H1 (cell line): ENCODE measurements around the gene HCK. TPM values are rescaled to one million over a fixed set of nuclear protein-coding genes. Genes with fewer than 3 reads are reported as not detected.

Experiments
- CTCF ChIA-PET: fragments of 300-600 bp; sonication (Branson Sonifier 250); formaldehyde crosslinking; loops from one replicate; lab custom pipeline; 2021; ENCODE audit not compliant: partially characterized antibody; lab: Charles Lee
- POLR2A ChIA-PET: fragments of 300-600 bp; sonication (Branson Sonifier 250); formaldehyde crosslinking; loops from one replicate; lab custom pipeline; 2021; ENCODE audit warnings: inconsistent platforms; ENCODE audit not compliant: partially characterized antibody; lab: Charles Lee
- DNase-seq, 2 experiments: peaks; one replicate each; pipeline versions ENCODE4 v3.0.0 to v3.0.0-alpha.2; 2010 to 2022; ENCODE audit warnings: low spot score in 2 of 2, low read depth in 1 of 2, mixed read lengths in 1 of 2
- FAIRE-seq: peaks from 2 replicates; lab custom pipeline; 2011; peaks lifted over from hg19 to GRCh38; lab: Jason Lieb, UNC
- H2AFZ ChIP-seq: 2 replicates; pipeline ENCODE4 v1.8.1; 2012; ENCODE audit warnings: low read length, inconsistent platforms
- H2AK5ac ChIP-seq: 2 replicates; pipeline ENCODE4 v1.6.1; 2013; ENCODE audit warnings: low read depth, low read length
- H2BK120ac ChIP-seq: replicated peaks from 2 replicates; pipeline ENCODE3; 2013; ENCODE audit warnings: low read depth, low read length, inconsistent platforms
- H2BK12ac ChIP-seq: 2 replicates; pipeline ENCODE4 v1.6.1; 2013; ENCODE audit warnings: low read depth, low read length
- H2BK15ac ChIP-seq: 2 replicates; pipeline ENCODE4 v1.6.1; 2013; ENCODE audit warnings: low read length
- H2BK20ac ChIP-seq: 2 replicates; pipeline ENCODE4 v1.6.1; 2013; ENCODE audit warnings: low read length
- H2BK5ac ChIP-seq: 2 replicates; pipeline ENCODE4 v1.6.1; 2013; ENCODE audit warnings: low read depth, low read length
- H3K14ac ChIP-seq: 2 replicates; pipeline ENCODE4 v1.6.1; 2013; ENCODE audit warnings: inconsistent platforms; ENCODE audit not compliant: insufficient read length
- H3K18ac ChIP-seq: 2 replicates; pipeline ENCODE4 v1.6.1; 2013; ENCODE audit warnings: low read length; ENCODE audit errors: extremely low read depth
- H3K23ac ChIP-seq: 2 replicates; pipeline ENCODE4 v1.6.1; 2013; ENCODE audit warnings: inconsistent platforms; ENCODE audit not compliant: insufficient read length
- H3K23me2 ChIP-seq: 2 replicates; pipeline ENCODE4 v1.6.1; 2013; ENCODE audit warnings: low read depth, low read length
- H3K27ac ChIP-seq: 2 replicates; pipeline ENCODE4 v1.6.1; 2011; ENCODE audit warnings: low read depth, low read length, inconsistent platforms
- H3K27me3 ChIP-seq, 4 experiments: replicated peaks in 1 of 4; 1 replicate in 1 of 4; 2 replicates in 3 of 4; pipeline versions ENCODE4 v1.6.1 to v1.8.1; 2011 to 2013; ENCODE audit warnings: low read length in 3 of 4, mild to moderate bottlenecking in 3 of 4, inconsistent platforms in 2 of 4, mixed read lengths in 2 of 4, moderate library complexity in 1 of 4; ENCODE audit not compliant: control insufficient read depth in 3 of 4, insufficient read depth in 3 of 4; ENCODE audit errors: extremely low read depth in 1 of 4
- H3K36me3 ChIP-seq, 4 experiments: 2 replicates each; pipeline versions ENCODE4 v1.6.1 to v1.8.1; 2011 to 2013; ENCODE audit warnings: mild to moderate bottlenecking in 4 of 4, low read length in 3 of 4, moderate library complexity in 2 of 4, control low read depth in 1 of 4, inconsistent platforms in 1 of 4; ENCODE audit not compliant: insufficient read depth in 4 of 4, control insufficient read depth in 2 of 4
- H3K4ac ChIP-seq: replicated peaks from 2 replicates; pipeline ENCODE3; 2013; ENCODE audit warnings: low read length, low read depth, mixed read lengths, inconsistent platforms; ENCODE audit not compliant: insufficient read length
- H3K4me1 ChIP-seq, 4 experiments: replicated peaks in 1 of 4; 1 replicate in 1 of 4; 2 replicates in 3 of 4; pipeline versions ENCODE4 v1.6.1 to v1.8.1; 2011 to 2013; ENCODE audit warnings: low read length in 3 of 4, inconsistent platforms in 2 of 4, mixed read lengths in 1 of 4; ENCODE audit not compliant: insufficient read depth in 4 of 4, control insufficient read depth in 3 of 4
- H3K4me2 ChIP-seq, 2 experiments: 2 replicates each; pipeline versions ENCODE4 v1.6.1 to v1.8.1; 2011 to 2013; ENCODE audit warnings: low read depth in 2 of 2, low read length in 2 of 2, control low read depth in 1 of 2, inconsistent platforms in 1 of 2, mild to moderate bottlenecking in 1 of 2; ENCODE audit not compliant: insufficient read depth in 1 of 2
- H3K4me3 ChIP-seq, 4 experiments: fragments of 200-600, 300-600 bp in 1 of 4; sonication (generic), shearing (Covaris generic), sonication (Bioruptor Twin) in 1 of 4; 2 replicates each; pipeline versions ENCODE4 v1.5.1 to v1.8.1; 2011 to 2016; ENCODE audit warnings: low read length in 4 of 4, low read depth in 3 of 4, control low read depth in 2 of 4, inconsistent platforms in 2 of 4, mild to moderate bottlenecking in 2 of 4, mixed read lengths in 1 of 4, moderate library complexity in 1 of 4; ENCODE audit not compliant: insufficient read depth in 2 of 4; ENCODE audit errors: extremely low read depth in 1 of 4
- H3K56ac ChIP-seq: replicated peaks from 2 replicates; pipeline ENCODE3; 2013; ENCODE audit warnings: low read depth, mild to moderate bottlenecking, mixed read lengths, low read length, inconsistent platforms; ENCODE audit not compliant: insufficient read length
- H3K79me1 ChIP-seq: 2 replicates; pipeline ENCODE4 v1.6.1; 2013; ENCODE audit warnings: low read depth, low read length, control low read depth
- H3K79me2 ChIP-seq, 2 experiments: 2 replicates each; pipeline versions ENCODE4 v1.6.1 to v1.8.1; 2012 to 2013; ENCODE audit warnings: low read length in 2 of 2, mild to moderate bottlenecking in 2 of 2, inconsistent platforms in 1 of 2; ENCODE audit not compliant: insufficient read depth in 2 of 2, control insufficient read depth in 1 of 2
- H3K9ac ChIP-seq, 4 experiments: replicated peaks in 1 of 4; 1 replicate in 1 of 4; 2 replicates in 3 of 4; pipeline versions ENCODE4 v1.6.1 to v1.8.1; 2011 to 2013; ENCODE audit warnings: low read depth in 3 of 4, low read length in 3 of 4, control low read depth in 2 of 4, mild to moderate bottlenecking in 2 of 4, moderate library complexity in 2 of 4, inconsistent platforms in 1 of 4; ENCODE audit errors: extremely low read depth in 1 of 4
- H3K9me3 ChIP-seq, 2 experiments: 2 replicates each; pipeline versions ENCODE4 v1.6.1 to v1.8.1; 2012 to 2013; ENCODE audit warnings: mild to moderate bottlenecking in 2 of 2, moderate library complexity in 2 of 2, control low read depth in 1 of 2, inconsistent platforms in 1 of 2, low read depth in 1 of 2, low read length in 1 of 2, mixed read lengths in 1 of 2; ENCODE audit not compliant: insufficient read depth in 2 of 2
- H4K20me1 ChIP-seq, 2 experiments: replicated peaks in 1 of 2; 2 replicates each; pipeline versions ENCODE3 to v1.8.1; 2011 to 2013; ENCODE audit warnings: inconsistent platforms in 2 of 2, low read length in 2 of 2, mild to moderate bottlenecking in 1 of 2; ENCODE audit not compliant: insufficient read depth in 2 of 2, control insufficient read depth in 1 of 2
- H4K5ac ChIP-seq: 2 replicates; pipeline ENCODE4 v1.6.1; 2013; ENCODE audit warnings: low read length, low read depth, mixed read lengths, inconsistent platforms; ENCODE audit not compliant: insufficient read length
- H4K8ac ChIP-seq: 2 replicates; pipeline ENCODE4 v1.8.0; 2013; ENCODE audit warnings: mild to moderate bottlenecking, moderate library complexity, low read length, inconsistent platforms; ENCODE audit not compliant: insufficient read depth; ENCODE audit errors: extremely low read depth
- H4K91ac ChIP-seq: replicated peaks from 2 replicates; pipeline ENCODE3; 2013; ENCODE audit warnings: low read length, mixed read lengths, inconsistent platforms; ENCODE audit not compliant: insufficient read length
- CEBPB ChIP-seq: IDR thresholded peaks from 2 replicates; pipeline ENCODE4 v1.6.1; 2012; ENCODE audit warnings: low read depth, low read length
- CHD2 ChIP-seq: IDR thresholded peaks from 2 replicates; pipeline ENCODE4 v1.6.1; 2012; ENCODE audit warnings: low read length, improper control_type of control experiment
- E2F6 ChIP-seq: IDR thresholded peaks from 2 replicates; pipeline ENCODE4 v1.6.1; 2012; ENCODE audit warnings: inconsistent platforms
- GTF2F1 ChIP-seq: IDR thresholded peaks from 2 replicates; pipeline ENCODE4 v1.6.1; 2012; ENCODE audit warnings: low read depth, low read length, improper control_type of control experiment, borderline replicate concordance
- POU5F1 ChIP-seq: IDR thresholded peaks from 2 replicates; pipeline ENCODE4 v1.6.1; 2011; ENCODE audit warnings: low read depth, mild to moderate bottlenecking, low read length, moderate library complexity
- RFX5 ChIP-seq: IDR thresholded peaks from 2 replicates; pipeline ENCODE4 v1.6.1; 2011; ENCODE audit warnings: low read depth, low read length, improper control_type of control experiment, borderline replicate concordance
- TAF7 ChIP-seq: optimal IDR thresholded peaks from 2 replicates; pipeline ENCODE3; 2011; ENCODE audit warnings: low read depth, mild to moderate bottlenecking, inconsistent platforms, low read length, moderate library complexity, borderline replicate concordance
- ZNF274 ChIP-seq: IDR thresholded peaks from 2 replicates; pipeline ENCODE4 v1.7.0; 2012; ENCODE audit warnings: low read length, borderline replicate concordance; ENCODE audit errors: extremely low read depth
- WGBS, 2 experiments: shearing (Covaris generic) in 1 of 2; methylation state at CpG; one replicate each; pipeline versions ENCODE4 v1.1.6 to v1.1.7; 2013 to 2015; ENCODE audit warnings: low lambda C conversion rate in 2 of 2, mixed read lengths in 2 of 2, inconsistent platforms in 1 of 2, low coverage in 1 of 2, missing lambda C conversion rate in 1 of 2; ENCODE audit not compliant: insufficient replicate concordance in 2 of 2, insufficient coverage in 1 of 2, insufficient read length in 1 of 2; ENCODE audit errors: extremely low coverage in 1 of 2, missing lambda C conversion rate in 1 of 2; 5-methylcytosine and 5-hydroxymethylcytosine counted together
- polyA plus RNA-seq, 7 experiments: library from polyadenylated mRNA; depleted of rRNA in 3 of 7; stranded (reverse) in 5 of 7; unstranded in 2 of 7; fragments of >200 nt in 5 of 7; fragments of 200-250 nt in 2 of 7; gene quantifications; 1 replicate in 5 of 7; 2 replicates in 1 of 7; 4 replicates in 1 of 7; pipeline versions ENCODE4 v1.2.1 to v1.2.3, GENCODE V29; 2011 to 2013; ENCODE audit warnings: missing spikeins in 2 of 7, mixed read lengths in 2 of 7
- total RNA-seq: library from RNA; stranded (reverse); fragmentation: NEBNext Ultra II Directional; extraction: Animal tissue kit (Norgen Biotek cat#: 25700); gene quantifications from 2 replicates; pipeline ENCODE4 v1.2.1, GENCODE V29; 2021

The HCK gene
- total and polyA plus RNA-seq, 2 of the 8 experiments (the other 6 are each of a cell fraction or from before 2014, with no cell fraction given): 0.37 to 4.3 TPM

DNA sequence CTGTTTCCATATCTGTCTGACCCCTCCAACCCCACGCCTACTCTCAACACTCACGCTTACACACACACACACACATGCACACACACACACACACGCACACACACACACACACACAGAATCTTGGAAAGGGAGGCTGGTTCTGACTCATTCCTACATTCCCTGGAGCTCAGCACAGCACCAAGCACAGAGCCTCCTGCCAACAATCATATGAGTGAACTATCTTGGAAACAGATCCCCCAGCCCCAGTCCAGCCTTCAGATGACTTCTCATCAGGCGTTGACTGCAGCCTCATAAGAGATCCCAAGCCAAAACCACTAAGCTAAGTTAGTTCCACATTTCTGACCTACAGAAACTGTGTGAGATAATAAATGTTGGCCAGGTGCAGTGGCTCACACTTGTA, 14.1 kb upstream of the HCK start:
- Histone ChIP-seq H2BK20ac (no peak overlapping the region), H2BK120ac (no peak overlapping the region), H3K23ac (no peak overlapping the region), H3K4me2 (no peak overlapping the region), H3K9me3 (no peaks in the 10 kb centered on the region), H3K27me3 (no peaks in the 10 kb centered on the region; a peak in 1 of 7 replicates), H3K4ac (no peak overlapping the region), H3K23me2 (peaks cover 2% of the 10 kb centered on the region; the same call in 1 of the 2 replicates), H3K4me1 (peaks cover 0 to 8% (median 1%) of the 10 kb centered on the region in 4 experiments; a peak in 5 of 7 replicates), H3K79me1 (no peaks in the 10 kb centered on the region), H3K56ac (no peak overlapping the region), H4K91ac (no peak overlapping the region), H3K79me2 (no peaks in the 10 kb centered on the region), H3K9ac (no peak overlapping the region), H2AK5ac (no peak overlapping the region), H2BK15ac (no peak overlapping the region; the same call in 1 of the 2 replicates), H2AFZ (no peak overlapping the region), H2BK12ac (no peak overlapping the region), H4K20me1 (no peaks in the 10 kb centered on the region), H4K8ac (no peak overlapping the region), H3K18ac (no peak overlapping the region), H3K27ac (no peak overlapping the region), H4K5ac (no peak overlapping the region), H3K14ac (no peak overlapping the region), H3K36me3 (no peaks in the 10 kb centered on the region), H2BK5ac (no peak overlapping the region), H3K4me3 (no peak overlapping the region)
- TF ChIP-seq POU5F1 (no peak), TAF7 (no peak), CHD2 (no peak), CEBPB (no peak), ZNF274 (no peak), GTF2F1 (no peak), RFX5 (no peak), E2F6 (no peak)
- WGBS, 2 experiments: 88% methylated on average over 4 of the region's 4 CpGs; no CpG with 5 or more reads in 1 of the 2 experiments
- FAIRE-seq (no peak), DNase-seq (no peak)
- CTCF ChIA-PET: interaction anchor here (10.4 kb wide), 1 partner anchor 53 kb away, joined by 176 read pairs; no protein-coding TSS in a partner anchor
- POLR2A ChIA-PET: interaction anchor here (0.6 to 1.2 kb wide), 2 partner anchors 22 to 138 kb away, joined by 3 to 4 read pairs; no protein-coding TSS in a partner anchor
